Measurements from ENCODE around the gene ROBO4.
A peak's percentile ranks its signal among the peaks of the same experiment; 100 is the strongest.

ROBO4 gene

DNA sequence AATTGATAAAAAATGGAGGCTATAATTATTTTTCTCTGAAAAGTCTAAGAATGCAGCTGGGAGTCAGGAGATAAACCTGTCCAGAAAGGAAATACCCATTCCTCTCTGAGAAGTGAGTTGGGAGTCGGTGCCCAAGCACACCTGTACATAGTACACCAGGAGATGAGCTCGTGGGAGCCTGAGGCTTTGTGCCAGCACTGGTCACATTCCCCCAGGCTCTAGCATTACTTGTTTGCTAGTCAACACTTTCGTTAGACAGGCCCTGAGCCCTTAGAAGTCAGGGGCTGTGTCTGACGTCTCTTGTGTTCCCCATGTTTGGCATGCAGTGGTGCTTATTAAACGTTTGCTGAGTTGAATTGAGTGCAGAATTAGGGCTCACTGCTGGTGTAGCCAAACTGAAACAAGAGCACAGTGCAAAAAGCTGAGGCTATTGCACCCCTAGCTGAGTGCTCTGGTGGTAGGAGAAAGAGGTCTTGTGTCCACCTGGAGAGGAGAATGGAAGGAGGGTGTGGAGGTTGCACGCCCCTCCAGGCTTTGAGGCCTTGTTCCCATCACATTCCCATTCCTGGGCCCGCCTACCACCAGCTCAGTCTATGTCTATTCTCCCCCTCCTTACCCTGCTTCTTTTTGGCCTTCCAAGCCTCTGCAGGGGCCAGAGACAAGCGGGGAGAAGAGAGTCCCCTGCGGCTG, 6.8 kb downstream of the ROBO4 start:
- no peak for FAIRE-seq
- no peak for DNase-seq (ENCODE audit: low spot score)

- FAIRE-seq = no peak
Observed at GRCh38 chr11:124890151-124890550, 7.5 kb downstream of the ROBO4 start.

DNA sequence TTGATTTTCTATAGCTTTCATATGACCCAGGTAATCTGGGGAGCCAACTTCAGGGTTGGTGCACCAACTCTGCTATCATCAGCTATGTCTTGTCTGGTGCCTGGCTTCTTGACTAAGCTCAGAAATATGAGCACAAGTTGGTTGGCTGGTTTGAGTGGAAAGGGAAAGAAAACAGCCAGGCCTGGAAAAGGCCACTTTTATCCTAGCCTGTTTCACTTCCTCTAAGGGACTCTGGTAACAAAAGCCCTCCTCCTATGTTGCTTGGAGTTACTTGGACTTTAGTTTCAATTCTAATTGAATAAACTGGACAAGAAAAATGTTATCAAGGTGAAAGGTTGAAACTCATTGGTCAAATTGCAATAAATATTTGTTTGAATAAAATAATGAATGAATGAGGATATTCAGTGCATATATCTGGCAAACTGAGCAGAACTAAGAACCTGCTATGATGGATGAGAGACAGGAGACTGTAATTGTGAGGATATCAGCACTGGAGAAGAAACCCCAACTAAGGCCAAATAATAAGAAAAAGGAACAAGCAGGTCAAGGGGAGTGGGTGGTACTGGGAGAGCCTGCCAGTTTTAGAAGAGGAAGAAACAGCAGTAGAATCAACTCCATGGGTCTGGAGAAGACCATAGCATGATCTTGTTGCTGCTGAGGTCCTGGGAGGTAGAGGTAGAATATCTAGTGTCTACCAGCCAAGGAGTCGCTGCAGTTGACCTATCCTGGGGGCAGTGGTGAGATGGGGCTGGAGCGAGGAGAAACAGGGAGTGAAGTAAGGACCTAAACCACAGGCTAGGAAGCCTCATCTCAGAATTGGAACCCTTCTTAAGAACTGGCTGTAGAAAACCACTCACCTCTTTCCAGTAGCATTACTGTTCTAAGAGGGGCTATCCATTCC, 8.2 kb downstream of the ROBO4 start:
- FAIRE-seq (no peak), DNase-seq (ENCODE audit: low spot score) (no peak)

More at GRCh38 chr11:124890151-124890550, 7.5 kb downstream of the ROBO4 start:
- DNase-seq (ENCODE audit: low spot score) = no peak

DNA sequence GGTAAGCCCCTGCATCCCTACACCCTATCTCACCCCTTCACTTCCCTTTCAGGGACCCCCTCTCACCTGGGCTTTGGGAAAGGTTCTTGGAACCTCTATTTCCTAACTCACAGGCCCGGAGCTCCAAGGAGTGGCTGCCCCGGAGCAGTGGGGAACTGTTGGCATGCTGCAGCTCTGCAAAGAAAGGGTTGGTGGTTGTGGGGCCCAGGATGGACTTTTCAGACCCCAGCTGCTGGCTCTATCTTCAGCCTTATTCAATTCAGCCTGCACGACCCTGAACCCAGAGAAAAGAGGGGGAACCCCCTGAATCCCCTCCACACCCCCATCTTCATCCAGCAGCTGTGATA, 10.0 kb downstream of the ROBO4 start:
- DNase-seq (ENCODE audit: low spot score) (no peak), FAIRE-seq (no peak)

- FAIRE-seq = no peak
Observed at GRCh38 chr11:124886978-124887666, 10.5 kb downstream of the ROBO4 start.

GRCh38 chr11:124886476-124886875, 11.2 kb downstream of the ROBO4 start:
- FAIRE-seq = no peak
- DNase-seq (ENCODE audit: low spot score) = no peak

More at GRCh38 chr11:124886978-124887666, 10.5 kb downstream of the ROBO4 start:
- DNase-seq (ENCODE audit: low spot score) = no peak

DNA sequence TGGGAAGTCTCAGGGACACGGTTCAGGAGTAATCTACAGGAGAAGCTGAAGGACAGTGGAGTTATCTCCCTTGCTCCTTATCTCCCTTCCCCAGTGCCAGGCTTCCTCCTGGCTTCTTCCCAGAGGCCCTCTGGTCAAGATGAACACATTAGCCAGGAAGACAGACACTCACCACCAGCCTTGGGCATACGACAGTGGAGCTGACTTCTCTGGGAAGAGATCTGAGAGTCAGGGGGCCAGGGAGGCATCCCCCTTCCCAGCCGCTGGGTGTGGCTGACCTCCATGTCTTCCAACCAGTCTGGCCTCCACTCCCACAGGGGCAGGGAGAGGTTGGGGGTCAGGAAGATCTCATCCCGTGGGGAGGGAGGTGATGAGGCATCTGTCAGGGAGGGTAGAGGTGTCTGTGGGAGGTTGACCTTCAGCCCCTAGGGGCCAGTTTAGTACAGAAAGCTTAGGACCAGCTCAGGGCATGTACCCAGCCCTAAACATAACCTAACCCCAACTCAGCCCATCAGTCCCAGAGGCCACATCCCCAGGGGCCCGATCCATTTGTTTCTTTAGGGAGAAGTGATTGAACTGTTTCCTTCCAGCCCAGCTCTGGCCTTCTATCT, 12.7 kb downstream of the ROBO4 start:
- DNase-seq (ENCODE audit: low spot score) (no peak), FAIRE-seq (no peak)

DNA sequence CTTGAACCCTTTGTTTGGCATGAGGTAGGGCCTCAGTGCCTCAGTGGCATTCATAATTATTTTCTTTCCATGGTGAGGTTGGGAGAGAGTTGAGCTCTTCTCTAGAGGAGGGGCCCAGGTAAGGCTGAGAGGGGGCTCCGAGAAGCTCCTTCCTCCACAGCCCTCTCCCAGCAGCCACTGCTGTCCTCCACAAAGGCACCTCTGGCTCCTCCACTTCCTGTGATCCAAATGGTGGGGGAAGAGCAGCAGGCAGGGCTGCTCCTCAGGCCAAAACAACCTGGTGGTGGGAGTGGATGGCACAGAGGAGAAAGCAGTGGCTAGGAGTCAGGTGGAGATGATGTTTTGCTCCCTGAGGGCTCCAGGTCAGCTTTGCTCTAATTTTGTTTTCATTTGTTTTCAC, 13.3 kb downstream of the ROBO4 start:
- FAIRE-seq = no peak

GRCh38 chr11:124882339-124883071, 15.2 kb downstream of the ROBO4 start:
- DNase-seq (ENCODE audit: low spot score) (no peak), FAIRE-seq (no peak)

More for the DNA sequence above, 13.3 kb downstream of the ROBO4 start:
- DNase-seq (ENCODE audit: low spot score) = no peak

DNA sequence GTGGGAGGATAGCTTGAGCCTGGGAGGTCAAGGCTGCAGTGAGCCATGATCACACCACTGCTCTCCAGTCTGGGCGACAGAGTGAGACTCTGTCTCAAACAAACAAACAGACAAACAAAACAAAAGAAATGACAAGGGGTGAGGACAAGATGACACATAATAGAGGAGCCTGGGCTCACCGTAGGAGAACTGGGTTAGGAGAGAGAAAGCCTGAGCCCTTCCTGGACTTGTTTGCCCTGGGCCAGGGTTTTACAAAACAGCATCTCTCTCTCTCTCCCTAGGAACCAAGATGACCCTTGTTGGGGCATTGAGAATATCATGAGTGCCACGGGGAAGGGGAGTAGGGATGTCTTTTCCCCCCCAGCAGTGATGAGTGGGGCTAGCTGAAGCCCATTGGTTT, 16.7 kb downstream of the ROBO4 start:
- FAIRE-seq = no peak
- DNase-seq (ENCODE audit: low spot score) = no peak

- FAIRE-seq = no peak
- no peak for DNase-seq (ENCODE audit: low spot score)
Observed at GRCh38 chr11:124880290-124880611, 17.4 kb downstream of the ROBO4 start.

GRCh38 chr11:124879493-124880289, 18.0 kb downstream of the ROBO4 start:
- no peak for FAIRE-seq
- no peak for DNase-seq (ENCODE audit: low spot score)

- FAIRE-seq (no peak), DNase-seq (ENCODE audit: low spot score) (no peak)
Observed at GRCh38 chr11:124878759-124879492, 18.7 kb downstream of the ROBO4 start.

GRCh38 chr11:124877910-124878758, 19.5 kb downstream of the ROBO4 start:
- FAIRE-seq = no peak
- no peak for DNase-seq (ENCODE audit: low spot score)

DNA sequence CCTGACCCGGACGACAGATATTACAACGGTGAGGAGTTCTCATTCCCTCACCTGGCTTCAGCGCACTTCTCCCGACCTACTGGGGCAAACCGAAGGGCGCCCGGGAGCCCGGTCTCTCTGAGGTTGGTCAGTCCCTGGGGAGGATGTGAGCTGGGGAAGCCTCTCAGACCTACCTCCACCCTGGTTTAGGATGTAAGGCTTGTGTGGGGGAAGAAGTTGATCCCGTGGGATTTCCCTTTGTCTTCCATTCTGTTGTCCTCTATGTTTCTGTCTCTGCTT, 20.1 kb downstream of the ROBO4 start:
- FAIRE-seq = no peak
- DNase-seq (ENCODE audit: low spot score) = no peak

DNA sequence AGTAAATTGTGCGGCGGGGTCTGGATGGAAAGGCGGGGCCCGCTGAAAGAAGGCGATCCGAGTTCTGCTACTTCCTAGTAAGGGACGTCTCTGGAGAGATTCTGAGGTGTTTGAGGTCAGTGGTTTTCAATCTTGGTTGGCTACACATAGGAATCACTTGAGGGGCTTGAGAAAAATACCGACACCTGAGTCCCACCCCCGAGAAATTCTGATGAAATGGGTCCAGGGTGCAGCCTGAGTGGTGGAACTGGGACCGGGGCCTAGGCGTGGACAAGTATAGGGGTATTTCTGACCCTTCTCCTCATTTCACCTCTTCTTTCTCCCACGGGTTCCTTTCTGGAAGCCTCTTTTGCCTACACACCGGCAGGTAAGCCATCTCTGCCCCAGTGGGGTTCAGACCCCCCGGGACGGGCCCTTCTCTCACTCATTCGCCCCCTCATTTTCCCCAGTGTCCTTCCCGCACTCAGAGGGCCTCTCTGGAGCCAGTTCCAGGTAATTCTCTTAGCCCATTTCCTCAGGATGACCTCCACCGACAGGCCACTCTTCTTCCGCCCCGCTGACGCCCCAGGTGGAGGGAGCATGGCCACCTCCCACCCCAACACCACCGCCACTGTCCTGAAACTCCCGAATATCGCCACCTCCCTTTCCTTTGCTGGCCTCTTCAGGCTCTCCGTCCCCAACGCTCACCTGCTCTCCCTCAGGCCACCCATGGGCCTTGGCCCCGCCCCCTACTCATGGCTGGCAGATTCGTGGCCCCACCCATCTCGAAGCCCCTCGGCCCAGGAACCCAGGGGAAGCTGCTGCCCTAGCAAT, 20.6 kb downstream of the ROBO4 start:
- no peak for DNase-seq (ENCODE audit: low spot score)
- no peak for FAIRE-seq

DNA sequence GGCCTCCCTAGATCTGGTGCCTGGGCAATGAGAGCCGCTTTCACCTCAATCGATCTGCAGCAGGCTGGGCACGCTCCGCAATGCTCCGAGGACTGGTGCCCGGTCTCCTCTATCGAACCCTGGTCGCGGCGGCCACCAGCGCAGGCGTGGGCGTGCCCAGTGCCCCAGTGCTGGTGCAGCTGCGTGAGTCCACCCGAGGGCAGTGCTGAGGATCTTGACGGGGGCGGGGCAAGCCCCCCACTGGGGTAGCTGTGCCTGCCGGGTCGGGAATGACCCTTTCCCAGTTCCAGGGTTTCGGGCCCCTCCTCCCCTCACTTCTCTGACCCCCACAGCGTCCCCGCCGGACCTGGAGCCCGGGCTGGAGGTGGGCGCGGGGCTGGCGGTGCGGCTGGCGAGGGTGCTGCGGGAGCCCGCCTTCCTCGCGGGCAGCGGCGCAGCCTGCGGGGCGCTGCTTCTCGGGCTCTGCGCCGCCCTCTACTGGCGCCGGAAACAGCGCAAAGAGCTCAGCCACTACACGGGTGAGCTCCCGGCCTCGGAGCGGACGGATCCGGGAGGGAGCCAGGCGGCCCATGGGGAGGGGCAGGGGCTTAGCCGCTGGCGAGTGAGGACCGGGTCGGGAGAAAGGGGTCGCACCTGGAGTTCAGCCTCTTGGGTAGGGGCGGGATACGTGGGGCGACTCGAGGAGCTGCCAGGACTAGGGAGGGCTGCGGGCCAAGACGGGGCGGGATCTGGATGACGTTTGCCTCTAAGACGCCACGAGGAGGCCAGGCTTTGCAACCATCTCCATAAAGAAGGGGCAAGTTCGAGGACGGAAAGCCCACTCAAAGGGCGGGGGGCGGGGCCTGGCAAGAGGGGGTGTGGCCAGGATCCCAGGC, 21.5 kb downstream of the ROBO4 start:
- peak; percentile 86 for DNase-seq (ENCODE audit: low spot score)
- FAIRE-seq = no peak
